Measurements from ENCODE around the gene HIVEP1.

Gene HIVEP1

DNA sequence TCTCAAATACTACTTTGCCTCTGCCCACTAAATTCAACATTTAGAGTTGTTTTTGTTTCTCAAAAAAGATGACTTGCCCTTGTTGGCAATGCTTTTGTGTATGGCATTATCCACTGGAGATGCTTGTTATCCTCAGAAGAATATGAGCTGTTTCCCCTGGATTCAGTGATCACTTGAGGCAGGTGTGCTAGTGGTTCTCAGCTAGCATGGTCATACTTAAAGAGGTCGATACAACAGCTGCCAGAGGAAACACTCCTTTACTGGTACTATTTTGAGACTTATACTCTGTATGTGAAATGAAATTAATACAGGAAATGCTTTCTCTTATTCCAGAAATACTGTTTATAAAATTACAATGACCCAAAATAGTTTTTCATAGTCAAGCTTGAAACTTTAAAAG lies 122.5 kb downstream of the HIVEP1 start:
- H3K4me3 Mint-ChIP-seq: no peak overlapping the region
- no peaks in the 10 kb centered on the region for H3K4me1 Mint-ChIP-seq

GRCh38 chr6:12134991-12135390 lies 122.9 kb downstream of the HIVEP1 start:
- peaks cover 29% of the 10 kb centered on the region for H3K9me3 Mint-ChIP-seq
- H3K36me3 Mint-ChIP-seq (ENCODE audit: low read depth): peaks cover 83% of the 10 kb centered on the region
- H3K4me3 Mint-ChIP-seq: no peak overlapping the region
- no peaks in the 10 kb centered on the region for H3K27me3 Mint-ChIP-seq (ENCODE audit: low read depth, poor library complexity)
- peak overlapping the region; percentile 7 for H3K27ac Mint-ChIP-seq
- TF ChIP-seq, protein P1, sequence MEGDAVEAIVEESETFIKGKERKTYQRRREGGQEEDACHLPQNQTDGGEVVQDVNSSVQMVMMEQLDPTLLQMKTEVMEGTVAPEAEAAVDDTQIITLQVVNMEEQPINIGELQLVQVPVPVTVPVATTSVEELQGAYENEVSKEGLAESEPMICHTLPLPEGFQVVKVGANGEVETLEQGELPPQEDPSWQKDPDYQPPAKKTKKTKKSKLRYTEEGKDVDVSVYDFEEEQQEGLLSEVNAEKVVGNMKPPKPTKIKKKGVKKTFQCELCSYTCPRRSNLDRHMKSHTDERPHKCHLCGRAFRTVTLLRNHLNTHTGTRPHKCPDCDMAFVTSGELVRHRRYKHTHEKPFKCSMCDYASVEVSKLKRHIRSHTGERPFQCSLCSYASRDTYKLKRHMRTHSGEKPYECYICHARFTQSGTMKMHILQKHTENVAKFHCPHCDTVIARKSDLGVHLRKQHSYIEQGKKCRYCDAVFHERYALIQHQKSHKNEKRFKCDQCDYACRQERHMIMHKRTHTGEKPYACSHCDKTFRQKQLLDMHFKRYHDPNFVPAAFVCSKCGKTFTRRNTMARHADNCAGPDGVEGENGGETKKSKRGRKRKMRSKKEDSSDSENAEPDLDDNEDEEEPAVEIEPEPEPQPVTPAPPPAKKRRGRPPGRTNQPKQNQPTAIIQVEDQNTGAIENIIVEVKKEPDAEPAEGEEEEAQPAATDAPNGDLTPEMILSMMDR (IDR thresholded peaks at IDR 0.05): no peak
- no peak for DNase-seq
- no peaks in the 10 kb centered on the region for H3K4me1 Mint-ChIP-seq

More for the DNA sequence above, 122.5 kb downstream of the HIVEP1 start:
- H3K27me3 Mint-ChIP-seq (ENCODE audit: low read depth, poor library complexity): no peaks in the 10 kb centered on the region
- peaks cover 83% of the 10 kb centered on the region for H3K36me3 Mint-ChIP-seq (ENCODE audit: low read depth)
- peaks cover 25% of the 10 kb centered on the region for H3K9me3 Mint-ChIP-seq
- TF ChIP-seq, protein P1 (IDR thresholded peaks at IDR 0.05): no peak
- no peak overlapping the region for H3K27ac Mint-ChIP-seq
- DNase-seq: no peak

- H3K27me3 Mint-ChIP-seq (ENCODE audit: low read depth, poor library complexity): no peaks in the 10 kb centered on the region
- H3K4me1 Mint-ChIP-seq: no peaks in the 10 kb centered on the region
- TF ChIP-seq, protein P1 (IDR thresholded peaks at IDR 0.05): no peak
- no peak overlapping the region for H3K4me3 Mint-ChIP-seq
- H3K9me3 Mint-ChIP-seq: peaks cover 48% of the 10 kb centered on the region
- peaks cover 87% of the 10 kb centered on the region for H3K36me3 Mint-ChIP-seq (ENCODE audit: low read depth)
- H3K27ac Mint-ChIP-seq: no peak overlapping the region
- no peak for DNase-seq
These were observed 124.8 kb downstream of the HIVEP1 start for GRCh38 chr6:12136905-12137304.

- DNase-seq: no peak
- Mint-ChIP-seq H3K27me3 (ENCODE audit: low read depth, poor library complexity) (no peaks in the 10 kb centered on the region), H3K27ac (no peak overlapping the region), H3K4me3 (no peak overlapping the region), H3K4me1 (no peaks in the 10 kb centered on the region), H3K36me3 (ENCODE audit: low read depth) (peaks cover 87% of the 10 kb centered on the region), H3K9me3 (peaks cover 54% of the 10 kb centered on the region)
- TF ChIP-seq, protein P1 (IDR thresholded peaks at IDR 0.05): no peak
These were observed 125.4 kb downstream of the HIVEP1 start for GRCh38 chr6:12137480-12137879.

GRCh38 chr6:12138381-12138780 lies 126.3 kb downstream of the HIVEP1 start:
- peaks cover 90% of the 10 kb centered on the region for H3K36me3 Mint-ChIP-seq (ENCODE audit: low read depth)
- H3K4me3 Mint-ChIP-seq: no peak overlapping the region
- TF ChIP-seq, protein P1 (IDR thresholded peaks at IDR 0.05): no peak
- H3K27me3 Mint-ChIP-seq (ENCODE audit: low read depth, poor library complexity): no peaks in the 10 kb centered on the region
- peaks cover 63% of the 10 kb centered on the region for H3K9me3 Mint-ChIP-seq
- no peaks in the 10 kb centered on the region for H3K4me1 Mint-ChIP-seq
- no peak overlapping the region for H3K27ac Mint-ChIP-seq
- DNase-seq: no peak

DNA sequence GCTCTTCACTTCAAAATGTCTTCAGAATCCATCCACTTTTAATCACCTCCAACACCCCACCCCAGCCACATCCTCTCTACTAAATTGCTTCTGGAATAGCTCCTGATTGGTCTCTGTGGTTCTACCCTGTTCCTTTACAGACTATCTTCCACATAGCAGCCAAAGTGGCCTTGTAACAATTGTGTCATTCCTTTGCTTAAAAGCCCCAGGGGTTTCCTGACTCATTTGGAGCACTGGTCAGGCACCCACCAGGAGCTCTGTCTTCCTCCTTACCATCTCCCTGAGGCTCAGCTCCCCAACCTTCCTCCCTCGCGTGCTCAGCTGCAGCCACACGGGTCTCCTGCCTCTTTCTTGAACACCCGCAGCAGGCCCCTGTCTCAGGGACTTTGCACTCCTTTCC lies 126.8 kb downstream of the HIVEP1 start:
- H3K4me1 Mint-ChIP-seq: no peaks in the 10 kb centered on the region
- H3K4me3 Mint-ChIP-seq: no peak overlapping the region
- TF ChIP-seq, protein P1 (IDR thresholded peaks at IDR 0.05): no peak
- DNase-seq: no peak
- H3K27ac Mint-ChIP-seq: no peak overlapping the region
- H3K36me3 Mint-ChIP-seq (ENCODE audit: low read depth): peaks cover 96% of the 10 kb centered on the region
- H3K27me3 Mint-ChIP-seq (ENCODE audit: low read depth, poor library complexity): no peaks in the 10 kb centered on the region
- peaks cover 68% of the 10 kb centered on the region for H3K9me3 Mint-ChIP-seq
